Measurements from ENCODE around the gene NUDCD3. TPM values are rescaled to one million over a fixed set of nuclear protein-coding genes. Genes with fewer than 3 reads are reported as not detected.

NUDCD3 gene
- total RNA-seq, 4 donors from 2014 or later: 54.3 to 101 (median 64.4) TPM

DNA sequence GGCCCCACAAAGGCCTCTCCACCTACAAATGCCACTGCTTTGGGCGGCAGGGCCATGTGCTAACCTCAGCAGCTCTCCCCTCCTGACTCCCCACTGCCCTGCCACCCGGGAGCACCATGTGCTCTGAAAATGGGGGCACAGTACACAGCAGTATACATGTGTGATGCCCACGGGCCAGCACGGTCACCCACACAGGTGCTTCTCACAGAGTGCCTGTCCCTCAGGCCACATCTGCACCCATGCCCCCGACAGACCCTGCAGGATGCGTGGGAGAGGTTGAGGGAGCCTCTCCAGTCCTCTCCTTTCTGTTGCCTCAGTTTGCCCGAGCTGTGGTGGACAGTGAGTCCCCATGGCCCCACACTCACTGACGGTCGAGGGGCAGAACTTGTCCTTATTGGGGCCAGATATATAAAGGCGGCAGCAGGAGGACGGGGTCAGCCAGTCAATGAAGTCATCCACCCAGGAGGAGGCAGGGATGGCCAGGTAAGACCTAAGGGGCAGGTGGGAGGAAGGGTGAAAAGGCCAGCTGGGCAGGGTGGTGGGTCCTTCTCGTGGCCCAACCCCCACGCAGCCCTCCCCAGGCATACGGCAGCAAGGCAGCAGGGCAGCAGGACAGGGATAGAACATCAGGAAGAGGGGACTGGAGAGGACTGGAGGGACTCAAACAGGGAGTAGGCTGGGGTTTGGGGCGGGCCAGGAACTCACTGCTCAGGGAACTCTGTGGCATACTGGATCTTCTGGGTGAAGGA is 31.1 kb upstream of the NUDCD3 start:
- Histone ChIP-seq H3K4me3 (no peak overlapping the region), H3K4me1 (no peaks in the 10 kb centered on the region), H3K9me3 (peaks cover 12% of the 10 kb centered on the region), H3K27ac (no peak overlapping the region), H3K36me3 (no peaks in the 10 kb centered on the region), H3K27me3 (no peaks in the 10 kb centered on the region)
- no peak for DNase-seq (ENCODE audit: low spot score in 2 of 2)
- WGBS: 82% methylated on average over 10 of the region's 15 CpGs
- no peak for TF ChIP-seq POLR2AphosphoS5 (IDR thresholded peaks at IDR 0.05)
- TF ChIP-seq POLR2A (IDR thresholded peaks at IDR 0.05): no peak
- no peak for TF ChIP-seq CTCF (IDR thresholded peaks at IDR 0.05)
- TF ChIP-seq EP300 (IDR thresholded peaks at IDR 0.05): no peak

DNA sequence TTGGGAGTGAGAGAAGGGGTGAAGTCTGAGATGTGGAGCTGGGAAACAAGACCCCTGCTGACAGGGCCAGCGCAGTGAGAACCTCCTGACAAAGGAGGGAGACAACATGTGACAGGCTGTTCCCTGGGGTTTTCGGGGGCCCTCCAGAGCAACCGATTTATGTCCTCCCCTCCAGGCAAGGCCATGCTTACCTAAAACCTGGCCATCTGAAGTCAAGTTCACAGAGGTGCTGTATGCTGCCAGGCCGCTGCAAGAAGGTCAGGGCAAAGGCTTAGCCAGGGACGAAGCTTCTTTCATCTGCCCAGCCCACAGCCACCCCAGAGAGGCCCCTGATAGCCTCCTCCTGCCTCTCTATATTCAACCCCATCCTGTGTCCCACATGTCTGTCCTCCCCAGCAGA is 30.1 kb upstream of the NUDCD3 start:
- Histone ChIP-seq H3K4me3 (no peak overlapping the region), H3K9me3 (peaks cover 8% of the 10 kb centered on the region), H3K36me3 (no peaks in the 10 kb centered on the region), H3K27ac (no peak overlapping the region), H3K4me1 (no peaks in the 10 kb centered on the region), H3K27me3 (no peaks in the 10 kb centered on the region)
- TF ChIP-seq EP300 (IDR thresholded peaks at IDR 0.05) (no peak), POLR2A (IDR thresholded peaks at IDR 0.05) (no peak), CTCF (IDR thresholded peaks at IDR 0.05) (no peak), POLR2AphosphoS5 (IDR thresholded peaks at IDR 0.05) (no peak)
- DNase-seq (ENCODE audit: low spot score in 2 of 2): no peak
- 86% methylated on average over 3 of the region's 5 CpGs for WGBS

DNA sequence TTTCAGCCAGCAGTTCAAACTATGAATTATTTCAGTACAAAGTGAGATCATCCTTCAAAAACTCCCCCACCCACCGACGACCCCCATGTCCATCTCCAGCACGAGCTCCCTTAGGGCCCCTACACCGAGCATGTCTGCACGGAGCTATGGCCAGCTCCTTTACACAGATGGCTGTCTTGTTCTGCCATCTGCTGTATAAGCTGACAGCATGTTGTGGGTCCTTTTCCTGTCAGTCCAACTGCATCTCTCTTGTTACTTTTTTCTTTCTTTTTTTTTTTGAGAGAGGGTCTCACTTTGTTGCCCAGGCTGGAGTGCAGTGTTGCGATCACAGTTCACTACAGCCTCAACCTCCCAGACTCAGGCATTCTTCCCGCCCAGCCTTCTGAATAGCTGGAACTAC is 29.1 kb upstream of the NUDCD3 start:
- Histone ChIP-seq H3K4me1 (no peaks in the 10 kb centered on the region), H3K4me3 (no peak overlapping the region), H3K27ac (no peak overlapping the region), H3K9me3 (peaks cover 8% of the 10 kb centered on the region), H3K27me3 (no peaks in the 10 kb centered on the region), H3K36me3 (no peaks in the 10 kb centered on the region)
- 63% methylated on average over 7 of the region's 7 CpGs for WGBS
- TF ChIP-seq POLR2AphosphoS5 (IDR thresholded peaks at IDR 0.05) (no peak), CTCF (IDR thresholded peaks at IDR 0.05) (no peak), POLR2A (IDR thresholded peaks at IDR 0.05) (no peak), EP300 (IDR thresholded peaks at IDR 0.05) (no peak)
- no peak for DNase-seq (ENCODE audit: low spot score in 2 of 2)

DNA sequence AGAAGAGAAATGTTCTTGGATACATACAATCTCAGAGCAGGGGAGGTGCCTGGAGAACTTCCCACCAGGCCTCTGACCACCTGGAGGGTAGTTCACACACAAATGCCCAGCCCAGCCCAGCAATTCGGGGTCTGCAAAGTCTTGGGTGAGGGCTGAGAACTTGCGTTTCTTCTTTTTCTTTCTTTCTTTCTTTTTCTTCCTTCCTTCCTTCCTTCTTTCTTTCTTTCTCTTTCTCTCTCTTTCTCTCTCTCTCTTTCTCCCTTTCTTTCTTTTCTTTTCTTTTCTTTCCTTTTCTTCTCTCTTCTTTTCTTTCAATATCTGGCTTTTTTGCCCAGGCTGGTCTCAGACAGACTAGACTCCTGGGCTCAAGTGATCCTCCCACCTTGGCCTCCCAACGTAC is 28.3 kb upstream of the NUDCD3 start:
- Histone ChIP-seq H3K27ac (no peak overlapping the region), H3K36me3 (no peaks in the 10 kb centered on the region), H3K9me3 (no peaks in the 10 kb centered on the region), H3K4me1 (no peaks in the 10 kb centered on the region), H3K27me3 (no peaks in the 10 kb centered on the region), H3K4me3 (no peak overlapping the region)
- 78% methylated on average over 3 of the region's 3 CpGs for WGBS
- TF ChIP-seq CTCF (IDR thresholded peaks at IDR 0.05) (no peak), POLR2AphosphoS5 (IDR thresholded peaks at IDR 0.05) (no peak), EP300 (IDR thresholded peaks at IDR 0.05) (no peak), POLR2A (IDR thresholded peaks at IDR 0.05) (no peak)
- DNase-seq (ENCODE audit: low spot score in 2 of 2): no peak

DNA sequence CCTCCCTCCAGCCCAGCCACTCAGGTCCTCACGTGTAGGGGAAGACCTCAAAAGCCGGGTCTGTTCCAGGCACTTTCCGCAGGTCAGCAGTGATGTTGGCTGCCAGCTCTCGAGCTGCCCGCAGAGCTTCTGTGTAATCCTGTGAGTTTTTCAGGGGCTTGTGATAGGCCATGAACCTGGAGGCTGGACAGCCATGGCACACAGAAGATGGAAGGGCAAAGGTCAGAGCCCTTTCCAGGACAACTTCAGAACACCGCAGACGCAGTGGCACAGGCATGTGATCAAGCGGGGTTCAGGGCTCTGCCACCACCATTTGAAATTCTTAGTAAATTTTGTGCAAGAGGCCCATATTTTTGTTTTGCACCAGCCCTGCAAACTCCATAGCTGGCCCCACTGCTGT is 26.7 kb upstream of the NUDCD3 start:
- TF ChIP-seq CTCF (IDR thresholded peaks at IDR 0.05) (no peak), POLR2A (IDR thresholded peaks at IDR 0.05) (no peak), POLR2AphosphoS5 (IDR thresholded peaks at IDR 0.05) (no peak), EP300 (IDR thresholded peaks at IDR 0.05) (no peak)
- no peaks in the 10 kb centered on the region for H3K4me1 ChIP-seq
- no peak overlapping the region for H3K4me3 ChIP-seq
- no peaks in the 10 kb centered on the region for H3K36me3 ChIP-seq
- no peaks in the 10 kb centered on the region for H3K27me3 ChIP-seq
- H3K27ac ChIP-seq: no peak overlapping the region
- DNase-seq (ENCODE audit: low spot score in 2 of 2): no peak
- H3K9me3 ChIP-seq: no peaks in the 10 kb centered on the region
- WGBS: 85% methylated on average over 4 of the region's 8 CpGs

Measured in suprapubic skin (tissue), 4 donors.